ENCODE data around the gene COA8. TPM values are rescaled to one million over a fixed set of nuclear protein-coding genes. Genes with fewer than 3 reads are reported as not detected.

COA8 gene
- polyA plus RNA-seq, 3 donors = 39.5 to 40.1 (median 39.5) TPM

DNA sequence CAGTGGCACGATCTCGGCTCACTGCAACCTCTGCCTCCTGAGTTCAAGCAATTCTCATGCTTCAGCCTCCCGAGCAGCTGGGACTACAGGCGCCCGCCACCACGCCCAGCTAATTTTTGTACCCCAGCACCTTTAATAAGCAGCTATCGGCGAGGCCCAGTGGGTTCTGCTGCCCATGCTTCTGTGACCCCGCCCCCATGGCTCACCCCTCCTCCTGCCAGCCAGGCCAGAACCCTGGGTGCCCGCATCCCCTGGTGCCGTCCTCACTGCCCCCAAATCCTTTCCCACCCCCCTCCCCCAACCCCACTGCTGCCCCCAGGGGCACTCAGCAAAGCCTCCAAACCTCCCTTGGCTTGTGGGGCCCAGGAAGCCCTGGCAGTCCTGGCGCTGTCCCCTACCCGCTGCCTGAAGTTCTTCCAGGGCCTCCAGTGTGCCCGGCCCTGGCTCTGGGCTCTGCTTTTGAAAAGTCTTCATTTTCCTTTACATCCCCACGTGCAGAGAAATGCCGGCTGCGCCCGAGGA, 14.8 kb upstream of the COA8 start:
- DNase-seq (ENCODE audit: low read depth in 3 of 3, low spot score in 2 of 3) = no peak

DNA sequence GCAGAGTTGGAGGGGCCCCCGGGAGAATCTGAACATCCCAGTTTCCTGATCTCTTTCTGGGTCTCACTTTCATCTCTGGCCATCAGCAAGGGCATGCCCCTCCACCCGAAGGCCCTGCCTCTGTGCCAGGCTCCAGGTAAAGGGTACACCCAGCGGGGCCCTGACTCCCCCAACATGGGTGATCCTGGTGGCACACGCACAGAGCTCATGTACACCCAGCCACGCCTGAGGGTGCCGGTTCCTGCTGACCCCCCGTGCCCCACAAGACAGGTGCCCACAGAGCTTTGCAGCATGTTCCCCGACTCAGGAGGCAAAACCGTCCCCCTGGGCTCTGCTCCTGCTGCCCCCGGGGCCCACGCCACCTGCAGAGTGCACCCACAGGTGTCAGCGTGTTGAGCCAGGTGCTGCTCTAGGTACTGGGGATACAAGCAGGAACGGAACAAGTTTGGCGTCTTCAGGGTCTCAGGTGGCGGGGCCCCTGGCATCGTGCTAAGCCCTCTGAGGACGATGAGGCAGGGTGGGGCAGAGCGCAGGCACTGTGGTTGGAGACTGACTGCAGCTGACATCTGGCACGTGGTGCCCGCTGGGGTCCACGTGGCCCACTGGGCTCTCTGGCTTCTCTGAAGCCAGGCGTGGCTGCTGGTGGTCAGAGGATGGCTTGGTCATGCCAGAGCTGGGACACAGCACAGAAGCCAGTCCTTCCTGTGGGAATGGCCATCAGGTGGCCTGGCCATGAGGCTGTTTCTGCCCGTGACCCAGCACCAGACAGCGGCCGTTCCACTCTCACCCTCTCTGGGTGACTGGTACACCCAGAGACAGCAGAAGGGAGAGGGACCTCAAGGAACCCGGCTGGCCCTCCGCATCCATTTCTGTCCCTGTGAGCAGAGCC, 14.1 kb upstream of the COA8 start:
- DNase-seq (ENCODE audit: low read depth in 3 of 3, low spot score in 2 of 3) = no peak

DNA sequence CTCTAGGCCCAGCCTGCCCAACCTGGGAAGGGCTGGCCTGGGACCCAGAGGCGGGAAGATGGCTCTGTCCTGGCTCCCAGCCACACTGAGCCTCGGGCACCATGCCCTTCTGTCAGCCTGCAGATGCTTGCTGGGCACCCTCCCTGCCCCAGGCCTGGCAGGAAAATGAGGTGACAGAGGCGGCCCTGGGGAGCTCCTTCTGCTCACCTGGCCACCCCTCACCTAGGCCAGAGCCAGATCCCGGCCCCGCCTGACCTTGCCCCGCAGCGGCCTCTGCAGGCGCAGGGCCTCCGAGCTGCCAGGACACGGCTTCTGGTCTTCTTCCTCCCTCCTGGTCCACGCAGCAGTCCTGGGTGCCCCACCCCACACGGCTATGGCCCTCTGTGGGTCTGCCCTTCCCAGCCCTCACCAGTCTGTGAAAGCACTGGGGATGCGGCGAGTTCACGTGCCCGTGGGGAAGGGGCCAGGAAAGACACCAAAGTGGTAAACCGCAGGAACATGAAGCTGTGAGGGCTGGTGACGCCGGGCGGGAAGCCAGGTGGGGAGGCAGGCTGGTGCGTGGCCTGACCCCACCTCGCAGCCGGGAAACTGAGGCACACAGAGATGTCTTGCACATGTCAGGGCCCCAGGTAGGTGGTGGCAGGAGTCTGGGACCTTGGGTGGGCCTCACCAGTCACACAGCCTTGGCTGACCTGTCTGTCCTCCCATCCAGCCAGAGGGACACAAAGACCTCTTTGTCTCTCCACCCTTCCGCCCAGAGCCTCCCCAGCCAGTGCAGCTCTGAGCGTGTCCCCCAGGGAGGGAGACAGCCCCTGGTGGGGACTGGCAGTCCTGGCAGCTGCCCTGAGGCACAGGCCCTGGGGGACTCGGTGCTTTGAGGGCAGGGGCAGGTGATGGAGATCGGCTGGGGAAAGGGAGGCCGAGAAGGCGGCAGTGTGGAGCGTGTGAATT, 13.1 kb upstream of the COA8 start:
- DNase-seq (ENCODE audit: low read depth in 3 of 3, low spot score in 2 of 3) = no peak

DNA sequence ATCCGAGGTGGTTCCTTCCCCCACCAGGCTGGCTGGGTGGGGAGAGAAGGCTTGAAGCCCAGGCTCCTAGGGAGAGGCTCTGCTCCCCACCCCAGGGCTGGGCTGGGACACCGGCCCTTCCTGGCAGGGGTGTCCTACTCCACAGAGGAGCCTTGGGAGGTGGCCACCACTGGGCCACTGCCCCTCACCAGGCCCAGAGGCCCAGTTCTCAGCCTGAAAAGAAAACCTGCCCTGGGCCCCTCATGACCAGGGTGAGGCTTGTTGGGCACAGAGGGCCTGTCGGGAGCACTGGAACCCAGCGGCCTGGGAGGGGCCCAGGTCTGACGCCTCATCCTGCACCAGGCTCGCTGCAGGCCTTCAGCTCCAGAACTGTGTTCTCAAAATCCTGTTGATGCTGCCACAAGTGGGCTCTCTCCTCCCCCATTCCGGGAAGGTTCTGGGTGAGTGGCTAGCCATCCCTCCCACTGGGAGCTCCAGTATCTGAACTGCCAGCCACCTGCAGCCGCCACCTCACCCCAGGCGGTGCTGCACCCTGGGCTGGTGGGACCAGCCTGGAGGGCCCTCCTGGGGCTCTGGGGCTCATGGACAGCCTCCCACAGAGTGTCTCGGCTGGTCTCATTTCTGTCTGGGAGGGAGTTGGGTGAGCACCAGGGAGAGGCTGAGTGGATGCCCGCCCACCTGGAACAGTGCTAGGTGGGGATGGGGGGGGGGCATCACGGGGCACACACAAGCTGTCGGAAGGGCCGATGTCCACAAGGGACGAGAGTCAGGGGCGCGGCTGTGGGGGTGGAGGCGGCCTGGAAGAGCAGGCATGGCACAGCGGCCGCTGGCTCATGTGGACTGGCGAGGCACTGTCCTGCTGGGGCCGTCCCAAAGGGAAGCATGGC, 12.1 kb upstream of the COA8 start:
- DNase-seq (ENCODE audit: low read depth in 3 of 3, low spot score in 2 of 3) = no peak

DNA sequence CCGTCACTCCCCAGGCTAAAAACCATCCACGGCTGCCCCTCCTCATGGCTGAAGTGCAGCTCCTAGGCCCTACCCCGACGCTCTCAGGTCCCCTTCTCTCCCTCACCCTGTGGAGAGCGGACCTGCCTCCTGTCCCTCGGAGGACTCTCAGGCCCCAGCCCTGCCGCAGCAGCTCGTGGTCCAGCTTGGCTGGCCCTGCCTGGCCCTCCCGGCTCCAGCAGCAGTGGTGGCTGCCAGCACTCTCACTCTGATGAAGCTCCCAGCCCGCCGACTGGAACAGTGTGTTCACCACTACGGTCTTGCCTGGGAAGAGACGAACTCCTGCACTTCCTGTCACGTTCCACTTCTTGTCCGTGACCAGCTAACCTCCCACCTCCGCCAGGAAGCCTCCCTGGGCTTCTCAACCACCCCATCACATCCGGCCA, 11.4 kb upstream of the COA8 start:
- no peak for DNase-seq (ENCODE audit: low read depth in 3 of 3, low spot score in 2 of 3)

DNA sequence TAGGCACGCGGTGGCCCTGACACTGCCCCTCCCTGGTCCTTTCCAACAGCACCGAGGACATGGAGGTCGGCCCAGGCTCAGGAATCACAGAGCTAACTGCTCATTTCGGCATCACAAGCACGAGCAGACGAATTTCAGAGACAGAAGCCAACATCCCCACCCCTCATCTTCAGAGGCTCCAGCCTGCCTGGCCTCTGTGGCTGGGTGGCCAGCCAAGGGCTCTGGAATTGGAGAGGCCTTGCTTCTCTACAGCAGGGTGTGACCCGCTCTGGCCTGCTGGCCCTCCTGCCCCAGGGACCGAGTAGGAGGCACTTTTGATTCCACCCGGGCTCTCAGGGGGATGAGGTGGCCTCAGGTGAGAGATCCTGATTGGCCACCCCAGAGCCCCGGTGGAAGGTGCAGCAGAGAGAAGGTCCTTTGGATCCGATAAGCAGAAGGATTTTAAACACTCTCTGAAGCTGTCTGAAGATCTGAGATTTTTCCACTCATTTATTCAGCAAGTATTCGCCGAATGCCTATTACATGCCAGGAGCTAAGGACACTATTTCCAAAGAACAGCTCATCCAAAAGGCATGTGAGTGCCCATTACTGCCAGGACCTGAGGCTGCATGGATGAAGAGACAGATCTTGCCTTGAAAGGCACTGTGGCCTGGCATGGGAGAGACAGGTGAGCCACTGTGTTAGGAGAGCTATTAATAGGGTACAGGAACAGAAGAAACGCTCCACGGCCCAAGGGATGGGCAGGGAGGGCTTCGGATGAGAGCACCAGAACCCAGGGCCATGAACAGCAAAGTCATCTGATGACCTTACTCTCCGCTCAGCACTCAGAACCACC, 10.5 kb upstream of the COA8 start:
- no peak for DNase-seq (ENCODE audit: low read depth in 3 of 3, low spot score in 2 of 3)

DNA sequence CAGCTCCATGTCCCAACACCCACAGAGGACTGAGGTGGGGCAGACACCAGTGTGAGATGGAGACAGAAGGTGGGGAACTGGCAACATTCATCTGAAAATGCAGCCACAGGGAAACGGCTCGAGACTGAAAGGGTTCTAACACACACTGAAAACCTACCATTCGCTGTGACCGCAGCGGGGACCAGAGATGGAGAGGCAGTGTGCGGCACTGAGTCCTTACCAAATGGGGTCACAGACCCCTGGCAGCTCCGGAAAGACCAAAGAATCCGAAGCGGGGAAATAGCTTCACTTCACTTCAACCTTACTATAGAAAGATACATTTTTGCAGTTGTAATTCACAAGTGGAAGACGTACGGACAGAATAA, 9.9 kb upstream of the COA8 start:
- no peak for DNase-seq (ENCODE audit: low read depth in 3 of 3, low spot score in 2 of 3)

DNA sequence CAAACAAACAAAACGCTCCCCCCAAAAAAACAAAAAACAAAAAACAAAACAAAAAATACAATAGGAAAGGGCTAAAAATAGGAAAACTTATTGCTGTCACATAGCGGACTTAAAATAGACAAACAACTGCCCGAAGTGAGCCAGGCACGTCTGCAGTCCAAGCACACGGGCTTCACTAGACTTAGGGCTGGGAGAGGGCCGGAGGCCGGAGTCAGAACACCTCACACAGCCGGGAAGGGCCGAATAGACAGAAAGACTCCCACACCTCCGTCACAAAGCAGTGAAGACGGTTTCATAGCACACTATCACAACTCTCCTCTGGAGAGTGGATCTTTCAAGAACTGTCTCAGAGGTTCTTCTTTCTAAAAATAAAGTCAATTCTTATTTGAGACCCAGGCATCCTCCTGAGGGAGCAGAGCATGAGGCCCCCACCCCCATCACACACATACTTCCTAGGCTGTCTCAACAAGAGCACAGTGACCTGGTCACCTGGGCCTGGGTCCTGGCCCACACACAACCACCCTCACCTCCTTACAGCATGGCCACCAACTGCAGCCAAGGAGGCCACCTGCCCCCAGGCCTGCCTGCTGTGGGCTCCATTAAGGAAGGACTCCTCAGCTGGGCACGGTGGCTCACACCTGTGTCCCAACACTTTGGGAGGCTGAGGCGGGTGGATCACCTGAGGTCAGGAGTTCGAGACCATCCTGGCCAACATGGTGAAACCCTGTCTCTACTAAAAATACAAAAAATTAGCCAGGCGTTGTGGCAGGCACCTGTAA, 7.0 kb upstream of the COA8 start:
- no peak for DNase-seq (ENCODE audit: low read depth in 3 of 3, low spot score in 2 of 3)

DNA sequence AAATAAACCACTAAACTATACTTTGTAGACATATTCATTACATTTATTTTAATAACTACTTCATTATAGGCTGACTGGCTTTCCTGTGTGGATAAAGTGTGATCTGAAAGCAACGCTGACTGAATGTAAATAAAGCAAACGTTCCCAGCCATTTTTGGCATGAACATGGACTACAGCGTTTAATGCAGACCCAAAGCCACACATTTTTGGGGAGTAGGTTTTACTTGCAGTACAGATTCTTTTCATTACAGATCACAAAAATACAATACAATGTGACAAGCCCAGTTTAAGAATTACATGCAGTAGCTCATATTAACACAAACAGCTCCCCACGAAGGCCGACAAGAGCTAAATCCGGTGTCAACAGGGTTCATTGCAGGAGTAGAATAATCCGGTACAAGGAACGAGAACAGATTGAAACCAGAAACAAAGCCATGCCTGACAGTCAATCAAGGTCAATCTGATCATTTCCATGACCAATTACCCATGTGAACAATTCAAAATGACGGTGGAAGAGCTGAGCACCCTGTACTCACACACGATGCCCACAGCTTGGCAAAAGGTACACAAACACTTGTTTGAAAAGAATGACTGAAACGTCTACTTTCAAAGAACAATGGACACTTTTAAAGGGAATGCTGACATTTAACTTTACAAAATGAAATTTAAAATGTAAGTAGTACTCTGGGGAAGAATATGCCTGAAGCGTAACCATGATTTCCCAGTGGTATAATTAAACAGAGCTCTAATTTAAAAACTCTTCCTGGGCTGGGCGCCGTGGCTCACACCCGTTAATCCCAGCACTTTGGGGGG, 5.6 kb upstream of the COA8 start:
- DNase-seq (ENCODE audit: low read depth in 3 of 3, low spot score in 2 of 3) = no peak

DNA sequence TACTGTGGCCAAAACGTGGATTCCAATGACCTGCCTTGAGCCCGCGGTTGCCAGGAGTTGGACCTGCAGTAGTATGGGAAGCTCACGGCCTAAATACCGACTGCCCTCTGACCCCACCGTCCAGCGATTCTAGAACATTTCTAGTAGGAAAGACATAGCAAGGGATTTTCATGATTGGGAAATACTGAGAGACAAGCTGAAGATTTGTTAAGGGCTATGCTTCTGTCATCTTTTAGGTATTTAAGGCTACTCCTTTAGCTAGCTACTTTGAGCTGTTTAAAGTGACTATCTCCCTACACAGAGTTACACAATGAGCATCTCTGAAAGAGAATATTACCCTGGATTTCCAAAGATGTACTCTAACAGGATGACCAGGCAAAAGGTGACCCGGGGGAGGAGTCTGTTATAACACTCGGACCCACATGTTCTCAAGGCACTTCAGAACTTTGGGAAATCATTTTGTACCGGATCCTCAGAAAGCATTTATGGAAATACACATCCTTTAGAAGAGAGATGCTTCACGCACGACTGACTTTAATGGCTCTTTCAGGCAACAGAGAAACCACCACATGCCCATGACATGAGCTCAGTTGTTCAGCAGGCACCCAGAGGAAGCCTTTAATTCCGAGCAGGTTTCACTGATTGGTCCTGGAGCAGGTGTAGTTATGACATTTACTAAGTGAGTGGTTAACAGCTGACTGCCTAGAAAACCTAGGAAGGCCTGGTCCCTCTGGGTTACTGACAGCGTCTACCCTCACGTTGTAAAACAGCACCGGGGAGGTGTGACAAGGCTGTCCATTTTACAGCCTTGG, 4.5 kb upstream of the COA8 start:
- no peak for DNase-seq (ENCODE audit: low read depth in 3 of 3, low spot score in 2 of 3)

DNA sequence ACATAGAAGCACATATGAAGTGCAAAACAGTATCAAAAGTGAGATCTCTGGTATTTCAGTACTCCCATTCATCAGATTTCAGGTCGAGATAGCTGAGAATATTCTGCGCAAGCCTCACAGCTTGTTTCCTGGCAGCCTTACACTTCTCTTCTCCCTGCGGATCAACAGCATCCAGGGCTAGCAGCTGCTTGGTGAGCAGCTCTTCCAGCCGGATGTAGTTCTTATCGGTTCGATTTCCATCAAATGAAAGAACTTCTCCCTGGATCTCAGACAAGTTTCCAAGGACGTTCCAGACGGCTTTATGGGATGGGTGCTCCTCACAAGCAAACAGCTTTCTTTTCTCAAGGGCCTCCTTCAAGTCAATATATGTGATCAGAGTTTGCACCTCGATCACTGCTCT, 3.0 kb upstream of the COA8 start:
- no peak for DNase-seq (ENCODE audit: low read depth in 3 of 3, low spot score in 2 of 3)

DNA sequence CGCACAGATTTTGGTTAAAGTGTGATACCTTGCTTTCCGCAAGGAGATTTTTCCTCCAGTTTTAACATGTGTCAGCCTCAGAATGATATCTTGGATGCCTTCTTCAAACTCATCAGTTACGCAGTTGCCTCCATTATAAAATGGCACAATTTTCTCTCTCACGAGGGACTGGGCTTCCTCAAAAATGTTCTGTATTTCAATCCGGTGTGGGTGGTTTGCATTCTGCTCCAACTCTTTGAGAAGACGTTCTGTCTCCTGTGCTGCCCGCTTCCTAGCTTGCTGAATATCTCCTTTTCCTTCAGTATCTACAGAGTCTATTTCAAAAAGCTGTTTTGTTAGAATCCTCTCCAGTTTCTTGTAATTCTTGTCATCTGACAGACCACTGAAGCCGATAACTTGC, 2.1 kb upstream of the COA8 start:
- DNase-seq (ENCODE audit: low read depth in 3 of 3, low spot score in 2 of 3) = no peak

DNA sequence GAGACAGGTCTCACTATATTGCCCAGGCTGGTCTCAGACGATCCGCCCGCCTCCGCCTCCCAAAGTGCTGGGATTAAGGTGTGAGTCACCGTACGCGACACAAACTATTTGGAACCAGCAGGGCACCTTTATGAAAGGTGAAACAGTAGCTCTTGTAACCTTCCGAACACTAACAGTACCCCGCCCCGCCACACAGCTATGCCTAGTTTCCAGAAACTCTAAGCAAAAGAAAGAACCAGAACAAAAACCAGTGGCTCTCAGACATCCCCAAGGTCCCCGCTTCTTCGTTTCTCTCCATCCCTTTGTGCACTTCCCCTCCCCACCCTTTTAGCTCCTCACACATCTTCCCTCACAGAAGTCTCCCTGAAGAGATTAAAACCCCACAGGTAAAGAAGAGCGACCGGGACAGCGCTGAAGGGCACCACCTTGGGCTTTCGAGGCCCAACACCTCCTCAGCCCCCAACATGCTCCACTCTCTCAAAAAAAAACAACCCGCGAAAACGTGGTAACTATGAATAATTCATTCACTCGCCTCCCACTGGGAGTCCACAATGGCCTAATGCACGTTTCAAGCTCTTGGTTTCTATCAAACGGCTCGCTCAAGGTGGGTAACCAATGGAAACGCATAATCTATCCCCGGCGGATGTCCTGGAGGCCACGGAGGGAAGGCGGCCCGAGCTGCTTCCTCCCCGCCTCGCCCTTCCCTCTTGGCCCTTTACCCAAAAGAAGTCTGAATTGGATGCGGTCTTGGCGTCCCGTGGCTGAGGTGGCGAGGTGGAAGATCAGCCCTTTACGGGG, 1.2 kb upstream of the COA8 start:
- no peak for DNase-seq (ENCODE audit: low read depth in 3 of 3, low spot score in 2 of 3)

DNA sequence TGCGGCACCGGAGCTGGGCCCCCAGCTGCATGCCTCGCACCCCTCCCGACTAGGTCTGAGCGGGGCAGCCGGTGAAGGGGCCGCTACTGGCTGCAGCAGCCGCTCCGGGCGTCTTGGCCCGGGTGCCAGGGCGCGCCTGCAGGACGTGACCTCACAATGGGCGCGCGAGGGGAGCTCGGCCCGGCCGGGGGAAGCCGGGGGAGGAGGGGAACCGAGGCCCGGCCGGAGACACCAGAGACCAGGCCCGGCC, 656 bp upstream of the COA8 start:
- DNase-seq (ENCODE audit: low read depth in 3 of 3, low spot score in 2 of 3) = no peak

DNA sequence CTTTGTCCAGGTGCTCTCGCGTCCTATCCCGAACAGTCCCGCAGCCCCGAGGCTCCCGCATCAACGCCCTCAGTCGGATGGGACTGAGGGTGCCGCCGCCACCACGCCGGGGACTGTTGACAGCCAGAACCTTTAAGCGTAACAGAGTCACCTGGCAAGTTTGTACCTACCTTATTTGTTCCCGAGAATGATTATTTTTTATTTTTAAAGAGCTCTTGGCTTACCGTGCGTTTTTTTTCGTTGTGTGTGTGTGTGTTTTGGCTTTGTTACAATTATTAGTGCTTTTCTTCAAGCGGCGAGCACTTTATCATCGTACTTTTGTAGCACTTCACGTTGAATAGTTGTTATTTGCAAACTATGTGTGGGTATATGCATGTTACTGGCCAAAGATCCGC, 463 bp downstream of the COA8 start:
- DNase-seq (ENCODE audit: low read depth in 3 of 3, low spot score in 2 of 3) = no peak

DNA sequence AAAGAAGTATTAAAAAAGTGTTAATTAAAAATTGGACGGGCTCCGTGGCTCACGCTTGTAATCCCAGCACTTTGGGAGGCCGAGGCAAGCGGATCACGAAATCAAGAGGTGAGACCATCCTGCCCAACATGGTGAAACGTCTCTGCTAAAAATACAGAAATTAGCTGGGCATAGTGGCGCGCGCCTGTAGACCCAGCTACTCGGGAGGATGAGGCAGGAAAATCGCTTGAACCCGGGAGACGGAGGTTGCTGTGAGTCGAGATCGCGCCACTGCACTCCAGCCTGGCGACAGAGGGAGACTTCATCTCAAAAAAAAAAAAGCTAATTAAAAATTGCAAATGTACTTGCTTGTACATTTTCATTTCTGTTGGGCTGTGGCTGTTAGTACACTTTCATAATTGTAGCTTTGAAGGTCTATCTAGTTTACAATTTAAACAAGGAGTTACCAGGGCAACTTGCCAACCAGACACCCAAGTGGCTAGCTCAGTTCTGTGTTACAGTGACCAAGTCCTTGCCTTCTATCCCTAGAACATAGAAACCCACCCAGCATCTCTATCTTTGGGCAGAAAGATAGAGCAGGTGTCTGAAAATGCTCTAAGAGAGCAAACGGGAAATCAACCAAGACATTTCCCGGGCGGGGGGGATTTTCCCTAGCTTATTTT, 1.2 kb downstream of the COA8 start:
- DNase-seq (ENCODE audit: low read depth in 3 of 3, low spot score in 2 of 3) = no peak

All from right renal cortex interstitium (tissue), 3 donors.